Neural cell (in vitro differentiated cells): ENCODE measurements around the gene PIK3C2G.

Experiments
- EP300 ChIP-seq: fragments of 450-650 bp; conservative IDR thresholded peaks from 2 replicates; pipeline ENCODE4 v1.6.1; 2014; ENCODE audit warnings: antibody characterized with exemption, mild to moderate bottlenecking, moderate library complexity; ENCODE audit not compliant: poor library complexity, severe bottlenecking
- EZH2 ChIP-seq: fragments of 200-600, 300-800 bp; shearing (Covaris generic), sonication (generic); IDR thresholded peaks from 2 replicates; pipeline ENCODE4 v1.6.1; 2014; ENCODE audit warnings: antibody characterized with exemption, low read length, borderline replicate concordance, mild to moderate bottlenecking; ENCODE audit not compliant: insufficient read depth, poor library complexity, severe bottlenecking
- MXI1 ChIP-seq: fragments of 450-650 bp; conservative IDR thresholded peaks from 2 replicates; pipeline ENCODE4 v1.6.1; 2014; ENCODE audit warnings: antibody characterized with exemption, mild to moderate bottlenecking; ENCODE audit not compliant: poor library complexity, severe bottlenecking
- POLR2AphosphoS5 ChIP-seq: IDR thresholded peaks from 2 replicates; pipeline ENCODE4 v1.6.1; 2012
- SMC3 ChIP-seq: fragments of 450-650 bp; conservative IDR thresholded peaks from 2 replicates; pipeline ENCODE4 v1.6.1; 2014; ENCODE audit warnings: antibody characterized with exemption, mild to moderate bottlenecking, moderate library complexity; ENCODE audit not compliant: poor library complexity
- TAF1 ChIP-seq: IDR thresholded peaks from 2 replicates; pipeline ENCODE4 v1.6.1; 2012; ENCODE audit warnings: low read depth
- TF ChIP-seq, protein P1 (sequence below): fragments of 450-650 bp; IDR thresholded peaks from 2 replicates; pipeline ENCODE4 v1.5.1; 2014; ENCODE audit warnings: antibody characterized with exemption, mild to moderate bottlenecking, moderate library complexity; ENCODE audit not compliant: poor library complexity, severe bottlenecking
- TF ChIP-seq, protein P2 (sequence below): IDR thresholded peaks from 2 replicates; pipeline ENCODE4 v1.6.1; 2012; ENCODE audit warnings: borderline replicate concordance

DNA sequence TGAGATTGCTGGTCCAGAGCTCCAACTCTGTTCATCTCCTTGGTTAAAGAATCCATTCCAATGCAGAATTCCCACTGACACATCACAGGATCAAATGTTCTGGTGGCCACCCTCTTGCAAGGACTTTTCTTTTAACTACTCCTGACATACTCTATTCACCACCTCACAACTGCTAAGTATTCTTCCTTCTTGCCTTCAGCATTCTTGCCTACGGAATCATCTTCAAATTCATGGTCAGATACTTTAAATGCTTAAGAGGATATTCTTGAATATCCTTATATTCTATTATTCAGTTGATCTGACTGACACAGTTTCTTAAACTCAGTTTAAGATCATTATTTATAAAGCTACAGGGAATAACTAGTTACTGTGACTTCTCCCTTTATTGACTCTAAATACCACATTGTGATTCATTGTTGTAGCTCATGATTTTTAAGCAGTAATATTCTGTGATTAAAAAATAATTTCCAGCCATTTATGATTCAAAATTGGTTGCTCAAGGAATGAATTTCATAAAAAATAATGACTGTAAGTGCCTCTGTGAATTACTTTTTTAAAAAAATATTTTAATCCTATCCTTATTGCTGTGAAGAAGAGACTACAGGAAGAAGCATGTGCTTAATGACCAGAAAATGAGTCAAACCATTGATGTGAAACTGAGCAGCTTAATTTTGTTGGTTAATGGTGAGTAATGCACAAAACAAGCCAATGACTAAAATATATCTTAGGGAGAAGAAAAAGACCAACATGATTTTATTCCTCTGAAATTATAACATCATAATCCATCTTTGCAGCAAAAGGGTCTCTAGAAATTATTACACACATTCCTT, 207.1 kb downstream of the PIK3C2G start:
- TF ChIP-seq EZH2 = no peak
- no peak for TF ChIP-seq EP300
- TF ChIP-seq, protein P1, sequence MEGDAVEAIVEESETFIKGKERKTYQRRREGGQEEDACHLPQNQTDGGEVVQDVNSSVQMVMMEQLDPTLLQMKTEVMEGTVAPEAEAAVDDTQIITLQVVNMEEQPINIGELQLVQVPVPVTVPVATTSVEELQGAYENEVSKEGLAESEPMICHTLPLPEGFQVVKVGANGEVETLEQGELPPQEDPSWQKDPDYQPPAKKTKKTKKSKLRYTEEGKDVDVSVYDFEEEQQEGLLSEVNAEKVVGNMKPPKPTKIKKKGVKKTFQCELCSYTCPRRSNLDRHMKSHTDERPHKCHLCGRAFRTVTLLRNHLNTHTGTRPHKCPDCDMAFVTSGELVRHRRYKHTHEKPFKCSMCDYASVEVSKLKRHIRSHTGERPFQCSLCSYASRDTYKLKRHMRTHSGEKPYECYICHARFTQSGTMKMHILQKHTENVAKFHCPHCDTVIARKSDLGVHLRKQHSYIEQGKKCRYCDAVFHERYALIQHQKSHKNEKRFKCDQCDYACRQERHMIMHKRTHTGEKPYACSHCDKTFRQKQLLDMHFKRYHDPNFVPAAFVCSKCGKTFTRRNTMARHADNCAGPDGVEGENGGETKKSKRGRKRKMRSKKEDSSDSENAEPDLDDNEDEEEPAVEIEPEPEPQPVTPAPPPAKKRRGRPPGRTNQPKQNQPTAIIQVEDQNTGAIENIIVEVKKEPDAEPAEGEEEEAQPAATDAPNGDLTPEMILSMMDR = no peak
- TF ChIP-seq TAF1 = no peak
- no peak for TF ChIP-seq POLR2AphosphoS5
- TF ChIP-seq, protein P2, sequence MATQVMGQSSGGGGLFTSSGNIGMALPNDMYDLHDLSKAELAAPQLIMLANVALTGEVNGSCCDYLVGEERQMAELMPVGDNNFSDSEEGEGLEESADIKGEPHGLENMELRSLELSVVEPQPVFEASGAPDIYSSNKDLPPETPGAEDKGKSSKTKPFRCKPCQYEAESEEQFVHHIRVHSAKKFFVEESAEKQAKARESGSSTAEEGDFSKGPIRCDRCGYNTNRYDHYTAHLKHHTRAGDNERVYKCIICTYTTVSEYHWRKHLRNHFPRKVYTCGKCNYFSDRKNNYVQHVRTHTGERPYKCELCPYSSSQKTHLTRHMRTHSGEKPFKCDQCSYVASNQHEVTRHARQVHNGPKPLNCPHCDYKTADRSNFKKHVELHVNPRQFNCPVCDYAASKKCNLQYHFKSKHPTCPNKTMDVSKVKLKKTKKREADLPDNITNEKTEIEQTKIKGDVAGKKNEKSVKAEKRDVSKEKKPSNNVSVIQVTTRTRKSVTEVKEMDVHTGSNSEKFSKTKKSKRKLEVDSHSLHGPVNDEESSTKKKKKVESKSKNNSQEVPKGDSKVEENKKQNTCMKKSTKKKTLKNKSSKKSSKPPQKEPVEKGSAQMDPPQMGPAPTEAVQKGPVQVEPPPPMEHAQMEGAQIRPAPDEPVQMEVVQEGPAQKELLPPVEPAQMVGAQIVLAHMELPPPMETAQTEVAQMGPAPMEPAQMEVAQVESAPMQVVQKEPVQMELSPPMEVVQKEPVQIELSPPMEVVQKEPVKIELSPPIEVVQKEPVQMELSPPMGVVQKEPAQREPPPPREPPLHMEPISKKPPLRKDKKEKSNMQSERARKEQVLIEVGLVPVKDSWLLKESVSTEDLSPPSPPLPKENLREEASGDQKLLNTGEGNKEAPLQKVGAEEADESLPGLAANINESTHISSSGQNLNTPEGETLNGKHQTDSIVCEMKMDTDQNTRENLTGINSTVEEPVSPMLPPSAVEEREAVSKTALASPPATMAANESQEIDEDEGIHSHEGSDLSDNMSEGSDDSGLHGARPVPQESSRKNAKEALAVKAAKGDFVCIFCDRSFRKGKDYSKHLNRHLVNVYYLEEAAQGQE = no peak
- no peak for TF ChIP-seq MXI1
- no peak for TF ChIP-seq SMC3
